Keratinocyte (primary cell): Measurements from ENCODE around the gene PPIG. TPM values are rescaled to one million over a fixed set of nuclear protein-coding genes. Genes with fewer than 3 reads are reported as not detected.

Experiments
- DNase-seq: peaks from one replicate; pipeline ENCODE4 v3.0.0-alpha.2; 2011; ENCODE audit warnings: low read depth, missing footprints, low spot score
- FAIRE-seq: peaks from 2 replicates; lab custom pipeline; 2011; peaks lifted over from hg19 to GRCh38; lab: Jason Lieb, UNC
- H2AFZ ChIP-seq: 2 replicates; pipeline ENCODE4 v1.6.0; 2012; ENCODE audit warnings: low read length, control low read depth, inconsistent platforms; ENCODE audit not compliant: control insufficient read depth
- H3K27ac ChIP-seq: 2 replicates; pipeline ENCODE4 v1.5.1; 2011; ENCODE audit warnings: low read length; ENCODE audit not compliant: control insufficient read depth, insufficient read depth
- H3K27me3 ChIP-seq: 3 replicates; pipeline ENCODE4 v1.6.0; 2011; ENCODE audit warnings: low read length; ENCODE audit not compliant: control insufficient read depth, insufficient read depth; ENCODE audit errors: extremely low read depth
- H3K36me3 ChIP-seq, 2 experiments: 2 replicates in 1 of 2; 3 replicates in 1 of 2; pipeline ENCODE4 v1.5.1; 2011; ENCODE audit warnings: low read length in 2 of 2, mild to moderate bottlenecking in 1 of 2; ENCODE audit not compliant: control insufficient read depth in 2 of 2, insufficient read depth in 2 of 2; ENCODE audit errors: extremely low read depth in 1 of 2
- H3K4me1 ChIP-seq: 3 replicates; pipeline ENCODE4 v1.5.1; 2011; ENCODE audit warnings: low read length; ENCODE audit not compliant: control insufficient read depth, insufficient read depth; ENCODE audit errors: extremely low read depth
- H3K4me2 ChIP-seq: 3 replicates; pipeline ENCODE4 v1.6.0; 2011; ENCODE audit warnings: low read depth, low read length; ENCODE audit not compliant: control insufficient read depth, insufficient read depth; ENCODE audit errors: extremely low read depth
- H3K4me3 ChIP-seq, 3 experiments: fragments of 200-600 bp in 1 of 3; sonication (generic) in 1 of 3; 2 replicates in 2 of 3; 3 replicates in 1 of 3; pipeline ENCODE4 v1.5.1; 2011 to 2016; ENCODE audit warnings: low read length in 3 of 3, mild to moderate bottlenecking in 3 of 3, control low read depth in 2 of 3, inconsistent platforms in 1 of 3, low read depth in 1 of 3, mixed read lengths in 1 of 3, mixed run types in 1 of 3, moderate library complexity in 1 of 3; ENCODE audit not compliant: control insufficient read depth in 2 of 3, insufficient read depth in 2 of 3; ENCODE audit errors: extremely low read depth in 1 of 3
- H3K79me2 ChIP-seq: 2 replicates; pipeline ENCODE4 v1.6.0; 2012; ENCODE audit warnings: low read length; ENCODE audit not compliant: control insufficient read depth, insufficient read depth
- H3K9ac ChIP-seq: 3 replicates; pipeline ENCODE4 v1.6.0; 2011; ENCODE audit warnings: low read length; ENCODE audit not compliant: control insufficient read depth, insufficient read depth; ENCODE audit errors: extremely low read depth
- H3K9me1 ChIP-seq: 3 replicates; pipeline ENCODE4 v1.6.0; 2011; ENCODE audit warnings: low read length; ENCODE audit not compliant: control insufficient read depth, insufficient read depth; ENCODE audit errors: extremely low read depth
- H3K9me3 ChIP-seq: 2 replicates; pipeline ENCODE4 v1.5.1; 2012; ENCODE audit warnings: low read depth, low read length; ENCODE audit not compliant: control insufficient read depth
- H4K20me1 ChIP-seq: 3 replicates; pipeline ENCODE4 v1.6.0; 2011; ENCODE audit warnings: low read length; ENCODE audit not compliant: control insufficient read depth, insufficient read depth; ENCODE audit errors: extremely low read depth
- EZH2 ChIP-seq: IDR thresholded peaks from one replicate; pipeline ENCODE4 v1.6.1; 2012; ENCODE audit warnings: inconsistent platforms, mild to moderate bottlenecking, low read length, moderate library complexity
- dilution Hi-C: fragments of 300-500 bp; cut with MboI; formaldehyde crosslinking; loops from one replicate; pipeline ENCODE4 v1.7.0; 2020; ENCODE audit warnings: low sequenced_read_pairs; ENCODE audit not compliant: extremely low pct_ligation_motif_present
- polyA plus RNA-seq, 5 experiments: library from polyadenylated mRNA; depleted of rRNA in 3 of 5; stranded (reverse) in 3 of 5; stranded (forward) in 1 of 5; unstranded in 1 of 5; fragments of >200 nt; gene quantifications; 1 replicate in 1 of 5; 2 replicates in 3 of 5; 3 replicates in 1 of 5; pipeline versions ENCODE4 v1.2.1 to v1.2.3, GENCODE V29; 2011 to 2012; ENCODE audit warnings: missing spikeins in 2 of 5, low read depth in 1 of 5, low replicate concordance in 1 of 5
- TF ChIP-seq, protein P1 (sequence below), 3 experiments: IDR thresholded peaks in 1 of 3; conservative IDR thresholded peaks in 1 of 3; optimal IDR thresholded peaks in 1 of 3; 2 replicates in 2 of 3; 3 replicates in 1 of 3; pipeline versions ENCODE3 to v1.5.1; 2011; ENCODE audit warnings: low read length in 3 of 3, mild to moderate bottlenecking in 3 of 3, moderate library complexity in 2 of 3, control low read depth in 1 of 3, inconsistent platforms in 1 of 3; ENCODE audit not compliant: insufficient read depth in 2 of 3; ENCODE audit errors: extremely low read depth in 1 of 3

The PPIG gene
- polyA plus RNA-seq, 1 donor (not counting 4 experiments of a cell fraction or from before 2014, with no cell fraction given): 37.4 TPM

DNA sequence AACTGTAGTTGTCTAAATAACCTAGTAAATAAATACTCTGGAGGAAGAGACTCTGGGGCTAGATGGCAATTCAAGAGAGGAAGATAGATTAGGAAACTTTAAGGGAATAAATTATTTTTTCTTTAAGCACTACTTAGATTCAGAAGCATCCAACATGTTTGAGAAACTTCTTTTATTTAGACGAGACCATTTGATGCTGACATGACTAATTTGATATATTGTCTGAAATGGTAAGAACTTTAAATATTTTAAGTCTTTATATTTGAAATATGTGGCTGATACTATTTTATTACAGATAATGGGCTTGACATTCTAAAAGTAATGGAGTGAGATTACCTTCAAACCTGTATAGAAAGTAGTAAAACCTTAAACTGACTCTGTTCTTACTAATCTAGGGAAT lies 36.4 kb downstream of the PPIG start:
- Histone ChIP-seq H3K9me3 (no peaks in the 10 kb centered on the region), H4K20me1 (no peaks in the 10 kb centered on the region), H3K36me3 (peaks cover 2 to 10% of the 10 kb centered on the region in 2 experiments), H3K9ac (no peak overlapping the region), H3K4me2 (no peak overlapping the region), H3K4me1 (no peaks in the 10 kb centered on the region), H2AFZ (no peak overlapping the region), H3K9me1 (no peaks in the 10 kb centered on the region), H3K79me2 (peaks cover 2% of the 10 kb centered on the region), H3K27ac (no peak overlapping the region), H3K4me3 (no peak overlapping the region), H3K27me3 (no peaks in the 10 kb centered on the region)
- dilution Hi-C loops: no loop called here
- DNase-seq: no peak
- no peak for FAIRE-seq
- TF ChIP-seq EZH2: no peak
- TF ChIP-seq, protein P1, sequence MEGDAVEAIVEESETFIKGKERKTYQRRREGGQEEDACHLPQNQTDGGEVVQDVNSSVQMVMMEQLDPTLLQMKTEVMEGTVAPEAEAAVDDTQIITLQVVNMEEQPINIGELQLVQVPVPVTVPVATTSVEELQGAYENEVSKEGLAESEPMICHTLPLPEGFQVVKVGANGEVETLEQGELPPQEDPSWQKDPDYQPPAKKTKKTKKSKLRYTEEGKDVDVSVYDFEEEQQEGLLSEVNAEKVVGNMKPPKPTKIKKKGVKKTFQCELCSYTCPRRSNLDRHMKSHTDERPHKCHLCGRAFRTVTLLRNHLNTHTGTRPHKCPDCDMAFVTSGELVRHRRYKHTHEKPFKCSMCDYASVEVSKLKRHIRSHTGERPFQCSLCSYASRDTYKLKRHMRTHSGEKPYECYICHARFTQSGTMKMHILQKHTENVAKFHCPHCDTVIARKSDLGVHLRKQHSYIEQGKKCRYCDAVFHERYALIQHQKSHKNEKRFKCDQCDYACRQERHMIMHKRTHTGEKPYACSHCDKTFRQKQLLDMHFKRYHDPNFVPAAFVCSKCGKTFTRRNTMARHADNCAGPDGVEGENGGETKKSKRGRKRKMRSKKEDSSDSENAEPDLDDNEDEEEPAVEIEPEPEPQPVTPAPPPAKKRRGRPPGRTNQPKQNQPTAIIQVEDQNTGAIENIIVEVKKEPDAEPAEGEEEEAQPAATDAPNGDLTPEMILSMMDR (optimal IDR thresholded peaks at IDR 0.05 in 1 of 3, IDR thresholded peaks at IDR 0.05 in 1 of 3, conservative IDR thresholded peaks at IDR 0.05 in 1 of 3; ENCODE audit: extremely low read depth in 1 of 3, insufficient read depth in 2 of 3, low read length in 3 of 3): no peak

DNA sequence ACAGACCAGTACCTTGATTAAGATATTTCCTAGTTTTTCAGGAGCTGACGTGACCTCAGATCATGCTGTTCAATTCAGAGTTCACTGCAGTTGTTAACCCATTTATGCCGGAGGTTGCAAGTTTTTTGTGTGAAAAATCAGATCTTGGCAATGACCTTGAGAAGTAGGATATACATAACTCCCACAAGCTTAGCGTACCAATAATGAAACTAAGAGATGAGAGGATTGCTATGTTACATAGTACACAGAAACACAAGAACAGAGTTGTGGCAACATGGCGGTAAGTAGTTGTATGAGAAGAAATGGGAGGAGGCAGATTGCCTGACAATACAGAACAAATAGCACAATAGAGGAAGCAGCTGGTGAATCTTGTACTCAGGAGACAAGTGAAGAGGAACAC lies 39.1 kb downstream of the PPIG start:
- no peaks in the 10 kb centered on the region for H3K4me1 ChIP-seq
- no peaks in the 10 kb centered on the region for H3K9me1 ChIP-seq
- no peak overlapping the region for H3K9ac ChIP-seq
- H3K4me3 ChIP-seq: no peak overlapping the region
- H4K20me1 ChIP-seq: no peaks in the 10 kb centered on the region
- H3K79me2 ChIP-seq: no peaks in the 10 kb centered on the region
- no peak for FAIRE-seq
- no peak for DNase-seq
- no peak overlapping the region for H2AFZ ChIP-seq
- dilution Hi-C loops: no loop called here
- H3K4me2 ChIP-seq: no peak overlapping the region
- H3K36me3 ChIP-seq: peaks cover 3 to 10% of the 10 kb centered on the region in 2 experiments
- no peak for TF ChIP-seq EZH2
- TF ChIP-seq, protein P1 (optimal IDR thresholded peaks at IDR 0.05 in 1 of 3, IDR thresholded peaks at IDR 0.05 in 1 of 3, conservative IDR thresholded peaks at IDR 0.05 in 1 of 3; ENCODE audit: extremely low read depth in 1 of 3, insufficient read depth in 2 of 3, low read length in 3 of 3): no peak
- no peak overlapping the region for H3K27ac ChIP-seq
- H3K9me3 ChIP-seq: no peaks in the 10 kb centered on the region
- no peaks in the 10 kb centered on the region for H3K27me3 ChIP-seq
